Endothelial cell of umbilical vein (primary cell): Measurements from ENCODE around the gene RYR3. TPM values are rescaled to one million over a fixed set of nuclear protein-coding genes. Genes with fewer than 3 reads are reported as not detected.

Experiments used
- BruUV-seq: library from RNA; stranded (reverse); fragments of 400-500 nt; replicated peaks from 2 replicates; lab custom pipeline; 2021; lab: Mats Ljungman, UMichigan
- CTCF ChIA-PET: fragments of 300-600, 350-600 bp; sonication (Branson Sonifier 250); formaldehyde crosslinking; loops from one replicate; lab custom pipeline; 2021; ENCODE audit warnings: antibody characterized with exemption, inconsistent platforms; lab: Charles Lee
- POLR2A ChIA-PET: fragments of 300-600, 350-600 bp; sonication (Branson Sonifier 250); formaldehyde crosslinking; loops from one replicate; lab custom pipeline; 2021; ENCODE audit warnings: antibody characterized with exemption, inconsistent platforms; lab: Charles Lee
- DNase-seq: peaks from one replicate; pipeline ENCODE4 v3.0.0-alpha.2; 2011; ENCODE audit warnings: low read depth, low spot score
- FAIRE-seq: peaks from 2 replicates; lab custom pipeline; 2011; peaks lifted over from hg19 to GRCh38; lab: Jason Lieb, UNC
- H2AFZ ChIP-seq: 2 replicates; pipeline ENCODE4 v1.6.0; 2012; ENCODE audit warnings: low read depth, low read length, control low read depth, inconsistent platforms
- H3K27ac ChIP-seq: 2 replicates; pipeline ENCODE4 v1.5.1; 2011; ENCODE audit warnings: low read depth, mild to moderate bottlenecking, control low read depth, low read length, moderate library complexity; ENCODE audit not compliant: insufficient read depth
- H3K27me3 ChIP-seq, 2 experiments: 2 replicates each; pipeline versions ENCODE4 v1.6.0 to v1.6.1; 2011; ENCODE audit warnings: low read length in 2 of 2, mixed read lengths in 1 of 2; ENCODE audit not compliant: control insufficient read depth in 2 of 2, insufficient read depth in 2 of 2
- H3K36me3 ChIP-seq, 2 experiments: 2 replicates in 1 of 2; 3 replicates in 1 of 2; pipeline ENCODE4 v1.5.1; 2011; ENCODE audit warnings: low read length in 2 of 2, mild to moderate bottlenecking in 1 of 2, moderate library complexity in 1 of 2; ENCODE audit not compliant: control insufficient read depth in 2 of 2, insufficient read depth in 2 of 2; ENCODE audit errors: extremely low read depth in 1 of 2
- H3K4me1 ChIP-seq: 3 replicates; pipeline ENCODE4 v1.5.1; 2011; ENCODE audit warnings: mild to moderate bottlenecking, low read length; ENCODE audit not compliant: control insufficient read depth, insufficient read depth; ENCODE audit errors: extremely low read depth
- H3K4me2 ChIP-seq: 2 replicates; pipeline ENCODE4 v1.6.1; 2011; ENCODE audit warnings: low read length, control low read depth, mixed read lengths; ENCODE audit not compliant: insufficient read depth
- H3K4me3 ChIP-seq, 3 experiments: fragments of 200-600 bp in 1 of 3; sonication (generic), shearing (Covaris generic) in 1 of 3; replicated peaks in 1 of 3; 2 replicates each; pipeline ENCODE4 v1.5.1; 2011 to 2016; ENCODE audit warnings: control low read depth in 3 of 3, low read length in 3 of 3, mild to moderate bottlenecking in 2 of 3, inconsistent platforms in 1 of 3, low read depth in 1 of 3, moderate library complexity in 1 of 3; ENCODE audit not compliant: insufficient read depth in 1 of 3
- H3K79me2 ChIP-seq: 2 replicates; pipeline ENCODE4 v1.6.0; 2012; ENCODE audit warnings: low read length, inconsistent platforms; ENCODE audit not compliant: control insufficient read depth, insufficient read depth
- H3K9ac ChIP-seq: replicated peaks from 2 replicates; pipeline ENCODE3; 2011; ENCODE audit warnings: low read length, control low read depth; ENCODE audit not compliant: insufficient read depth; ENCODE audit errors: extremely low read depth
- H3K9me1 ChIP-seq: replicated peaks from 3 replicates; pipeline ENCODE4 v1.6.0; 2011; ENCODE audit warnings: mild to moderate bottlenecking, low read length; ENCODE audit not compliant: control insufficient read depth, insufficient read depth; ENCODE audit errors: extremely low read depth
- H3K9me3 ChIP-seq: replicated peaks from 2 replicates; pipeline ENCODE4 v1.5.1; 2012; ENCODE audit warnings: low read length, inconsistent platforms; ENCODE audit not compliant: control insufficient read depth, insufficient read depth
- H4K20me1 ChIP-seq: replicated peaks from 2 replicates; pipeline ENCODE3; 2011; ENCODE audit warnings: mild to moderate bottlenecking, low read length; ENCODE audit not compliant: control insufficient read depth, insufficient read depth; ENCODE audit errors: extremely low read depth
- EZH2 ChIP-seq: IDR thresholded peaks from 2 replicates; pipeline ENCODE4 v1.6.1; 2012; ENCODE audit warnings: borderline replicate concordance, low read depth, mild to moderate bottlenecking, moderate library complexity, low read length, inconsistent platforms; ENCODE audit not compliant: severe bottlenecking
- GATA2 ChIP-seq: IDR thresholded peaks from 2 replicates; pipeline ENCODE4 v1.7.0; 2011; ENCODE audit warnings: low read depth, mild to moderate bottlenecking, moderate library complexity, mixed read lengths, low read length; ENCODE audit not compliant: insufficient read length, insufficient read depth
- JUN ChIP-seq: IDR thresholded peaks from 2 replicates; pipeline ENCODE4 v1.6.1; 2011; ENCODE audit warnings: borderline replicate concordance, low read depth; ENCODE audit not compliant: insufficient read length, insufficient read depth
- MYC ChIP-seq: IDR thresholded peaks from one replicate; pipeline ENCODE4 v1.6.1; 2011; ENCODE audit warnings: mild to moderate bottlenecking, low read depth, low read length
- POLR2A ChIP-seq: IDR thresholded peaks from 2 replicates; pipeline ENCODE4 v1.6.1; 2012; ENCODE audit warnings: low read depth, mild to moderate bottlenecking, control low read depth, low read length
- POLR2AphosphoS5 ChIP-seq: IDR thresholded peaks from 2 replicates; pipeline ENCODE4 v1.6.1; 2012; ENCODE audit warnings: low read depth, mild to moderate bottlenecking, control low read depth, low read length, moderate library complexity; ENCODE audit not compliant: insufficient read depth
- dilution Hi-C: fragments of 300-500 bp; cut with MboI; formaldehyde crosslinking; loops from one replicate; pipeline ENCODE4 v1.15.0; 2019; ENCODE audit warnings: low sequenced_read_pairs; ENCODE audit not compliant: extremely low pct_ligation_motif_present
- intact Hi-C: fragments of 100-400 bp; cut with micrococcal nuclease; formaldehyde crosslinking; loops from one replicate; pipeline ENCODE4 v1.10.0; 2022
- polyA plus RNA-seq, 4 experiments: library from polyadenylated mRNA; depleted of rRNA in 3 of 4; stranded (reverse) in 3 of 4; unstranded in 1 of 4; fragments of >200 nt; gene quantifications; 2 replicates each; pipeline versions ENCODE4 v1.2.1 to v1.2.3, GENCODE V29; 2011 to 2012; ENCODE audit warnings: missing spikeins in 1 of 4
- total RNA-seq: library from RNA; stranded (reverse); gene quantifications from 2 replicates; pipeline ENCODE4 v1.2.3, GENCODE V29; 2021
- TF ChIP-seq, protein P1 (sequence below), 2 donors: IDR thresholded peaks; 1 replicate in 1 of 2; 2 replicates in 1 of 2; pipeline ENCODE4 v1.5.1; 2011; ENCODE audit warnings: low read length in 2 of 2, mild to moderate bottlenecking in 2 of 2, moderate library complexity in 2 of 2, control low read depth in 1 of 2, inconsistent platforms in 1 of 2, low read depth in 1 of 2; ENCODE audit not compliant: insufficient read depth in 1 of 2; ENCODE audit errors: extremely low read depth in 1 of 2
- TF ChIP-seq, protein P2 (sequence below): IDR thresholded peaks from 2 replicates; pipeline ENCODE4 v1.6.1; 2011; ENCODE audit not compliant: insufficient read depth, insufficient read length

The RYR3 gene
- total and polyA plus RNA-seq, 2 donors (not counting 3 experiments of a cell fraction or from before 2014, with no cell fraction given) = not detected

GRCh38 chr15:33393546-33393945 lies 82.8 kb downstream of the RYR3 start:
- no peak for DNase-seq
- Histone ChIP-seq H3K9me1 (no peaks in the 10 kb centered on the region), H3K27ac (no peak overlapping the region), H3K4me3 (no peak overlapping the region), H3K79me2 (no peaks in the 10 kb centered on the region), H3K9me3 (no peaks in the 10 kb centered on the region), H3K4me1 (no peaks in the 10 kb centered on the region), H3K9ac (no peak overlapping the region), H4K20me1 (no peaks in the 10 kb centered on the region), H2AFZ (no peak overlapping the region), H3K4me2 (no peak overlapping the region), H3K27me3 (no peaks in the 10 kb centered on the region), H3K36me3 (no peaks in the 10 kb centered on the region)
- POLR2A ChIA-PET = no interaction called here
- CTCF ChIA-PET = no interaction called here
- BruUV-seq = no TSS peak
- TF ChIP-seq JUN (no peak), EZH2 (no peak), POLR2AphosphoS5 (no peak), MYC (no peak), POLR2A (no peak), GATA2 (no peak)
- TF ChIP-seq, protein P1, sequence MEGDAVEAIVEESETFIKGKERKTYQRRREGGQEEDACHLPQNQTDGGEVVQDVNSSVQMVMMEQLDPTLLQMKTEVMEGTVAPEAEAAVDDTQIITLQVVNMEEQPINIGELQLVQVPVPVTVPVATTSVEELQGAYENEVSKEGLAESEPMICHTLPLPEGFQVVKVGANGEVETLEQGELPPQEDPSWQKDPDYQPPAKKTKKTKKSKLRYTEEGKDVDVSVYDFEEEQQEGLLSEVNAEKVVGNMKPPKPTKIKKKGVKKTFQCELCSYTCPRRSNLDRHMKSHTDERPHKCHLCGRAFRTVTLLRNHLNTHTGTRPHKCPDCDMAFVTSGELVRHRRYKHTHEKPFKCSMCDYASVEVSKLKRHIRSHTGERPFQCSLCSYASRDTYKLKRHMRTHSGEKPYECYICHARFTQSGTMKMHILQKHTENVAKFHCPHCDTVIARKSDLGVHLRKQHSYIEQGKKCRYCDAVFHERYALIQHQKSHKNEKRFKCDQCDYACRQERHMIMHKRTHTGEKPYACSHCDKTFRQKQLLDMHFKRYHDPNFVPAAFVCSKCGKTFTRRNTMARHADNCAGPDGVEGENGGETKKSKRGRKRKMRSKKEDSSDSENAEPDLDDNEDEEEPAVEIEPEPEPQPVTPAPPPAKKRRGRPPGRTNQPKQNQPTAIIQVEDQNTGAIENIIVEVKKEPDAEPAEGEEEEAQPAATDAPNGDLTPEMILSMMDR (IDR thresholded peaks at IDR 0.05; ENCODE audit: extremely low read depth in 1 of 2, insufficient read depth in 1 of 2, low read depth in 1 of 2, low read length in 2 of 2) = no peak
- TF ChIP-seq, protein P2, sequence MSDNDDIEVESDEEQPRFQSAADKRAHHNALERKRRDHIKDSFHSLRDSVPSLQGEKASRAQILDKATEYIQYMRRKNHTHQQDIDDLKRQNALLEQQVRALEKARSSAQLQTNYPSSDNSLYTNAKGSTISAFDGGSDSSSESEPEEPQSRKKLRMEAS = no peak
- dilution Hi-C loops (no loop called here), intact Hi-C loops (no loop called here)
- no peak for FAIRE-seq
